Measurements from ENCODE around the gene NNT. TPM values are rescaled to one million over a fixed set of nuclear protein-coding genes. Genes with fewer than 3 reads are reported as not detected.

Gene NNT
- total RNA-seq, 3 donors from 2014 or later: 25.3 to 40.4 (median 26.0) TPM

DNA sequence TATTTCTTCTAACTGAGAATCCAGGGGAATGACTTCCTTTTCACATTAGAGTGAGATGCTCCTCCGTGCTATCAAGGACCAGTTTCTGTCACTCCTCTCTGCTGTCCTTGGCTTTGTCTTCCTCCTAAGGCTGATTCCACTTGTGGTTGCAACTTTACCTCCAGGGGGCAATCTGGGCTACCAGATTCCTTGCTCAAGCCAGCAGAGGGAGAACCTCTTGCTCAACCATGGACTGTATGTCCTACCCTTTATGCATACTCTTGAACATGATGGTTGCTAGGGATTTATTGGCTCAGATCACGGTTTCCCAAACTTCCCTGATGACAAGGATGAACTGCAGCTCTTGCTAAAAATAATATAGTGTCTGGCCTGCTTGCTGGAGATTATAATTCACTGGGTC lies 24.0 kb downstream of the NNT start:
- Mint-ChIP-seq H3K9me3 (no peaks in the 10 kb centered on the region), H3K27me3 (ENCODE audit: low read depth) (no peaks in the 10 kb centered on the region), H3K4me1 (ENCODE audit: low read depth) (peaks cover 6% of the 10 kb centered on the region), H3K4me3 (no peak overlapping the region), H3K36me3 (ENCODE audit: insufficient read depth) (peaks cover 32% of the 10 kb centered on the region)
- ATAC-seq (no peak), DNase-seq (no peak)

DNA sequence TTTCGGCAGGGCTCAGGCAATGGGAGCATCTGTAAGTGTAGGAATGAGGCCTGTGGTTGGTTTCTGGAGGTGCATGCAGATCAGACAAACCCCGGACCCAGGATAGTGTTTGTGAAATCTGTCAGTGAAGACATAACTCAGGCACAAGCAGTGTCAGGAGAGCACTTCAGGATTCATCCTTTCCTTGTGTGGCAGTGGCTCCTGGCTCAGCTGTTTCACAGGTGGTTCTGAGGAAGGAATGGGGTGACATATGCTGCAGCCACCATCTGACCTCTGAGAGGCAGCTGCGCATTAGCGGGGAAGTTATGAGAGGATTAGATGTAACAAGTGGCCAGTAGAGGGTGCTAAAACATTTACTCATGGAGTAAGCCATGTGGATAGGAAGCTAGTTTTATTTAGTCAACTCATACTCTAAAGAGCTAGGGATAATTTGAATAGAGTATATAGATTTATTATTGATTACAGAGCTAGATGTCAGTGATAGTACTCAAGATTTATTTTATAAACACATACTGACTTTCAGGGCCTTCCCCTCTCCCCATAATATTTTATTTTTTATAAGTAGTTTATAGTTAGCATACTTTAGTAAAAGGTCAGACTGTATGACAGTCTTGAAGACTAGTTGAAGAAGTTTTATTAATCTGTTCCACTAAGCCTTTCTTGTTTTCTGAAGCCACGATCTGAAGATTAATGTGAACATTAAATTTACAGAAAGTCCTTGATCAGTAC lies 28.4 kb downstream of the NNT start:
- Mint-ChIP-seq H3K4me1 (ENCODE audit: low read depth) (peaks cover 9% of the 10 kb centered on the region), H3K36me3 (ENCODE audit: insufficient read depth) (peaks cover 46% of the 10 kb centered on the region), H3K9me3 (no peaks in the 10 kb centered on the region), H3K4me3 (no peak overlapping the region), H3K27me3 (ENCODE audit: low read depth) (no peaks in the 10 kb centered on the region)
- peak; percentile 6 for DNase-seq
- peak; percentile 88 to 97 for ATAC-seq

DNA sequence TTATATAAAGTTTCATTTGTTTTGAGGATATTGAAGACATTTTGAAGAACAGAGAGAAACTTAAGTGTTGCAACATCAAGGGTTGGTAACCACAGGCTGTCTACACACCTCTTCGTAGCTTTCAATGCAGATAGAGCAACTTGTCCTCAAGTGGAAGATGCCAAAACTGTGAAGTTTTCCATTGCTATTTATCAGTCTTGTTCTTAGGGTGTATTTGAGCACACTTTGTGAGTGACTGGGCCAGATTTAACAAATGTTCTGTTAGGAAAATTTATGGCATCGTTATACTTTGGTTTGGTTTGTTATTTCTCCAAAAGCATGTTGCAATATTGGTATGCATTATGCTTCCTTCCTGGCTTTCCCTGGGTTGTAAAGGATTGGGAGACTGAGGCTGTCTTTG lies 31.6 kb downstream of the NNT start:
- Mint-ChIP-seq H3K4me3 (no peak overlapping the region), H3K27me3 (ENCODE audit: low read depth) (no peaks in the 10 kb centered on the region), H3K36me3 (ENCODE audit: insufficient read depth) (peaks cover 38% of the 10 kb centered on the region), H3K9me3 (no peaks in the 10 kb centered on the region), H3K4me1 (ENCODE audit: low read depth) (peaks cover 14% of the 10 kb centered on the region)
- ATAC-seq (no peak), DNase-seq (no peak)

GRCh38 chr5:43635374-43635773 lies 32.4 kb downstream of the NNT start:
- Mint-ChIP-seq H3K27me3 (ENCODE audit: low read depth) (no peaks in the 10 kb centered on the region), H3K36me3 (ENCODE audit: insufficient read depth) (peaks cover 37% of the 10 kb centered on the region)

DNA sequence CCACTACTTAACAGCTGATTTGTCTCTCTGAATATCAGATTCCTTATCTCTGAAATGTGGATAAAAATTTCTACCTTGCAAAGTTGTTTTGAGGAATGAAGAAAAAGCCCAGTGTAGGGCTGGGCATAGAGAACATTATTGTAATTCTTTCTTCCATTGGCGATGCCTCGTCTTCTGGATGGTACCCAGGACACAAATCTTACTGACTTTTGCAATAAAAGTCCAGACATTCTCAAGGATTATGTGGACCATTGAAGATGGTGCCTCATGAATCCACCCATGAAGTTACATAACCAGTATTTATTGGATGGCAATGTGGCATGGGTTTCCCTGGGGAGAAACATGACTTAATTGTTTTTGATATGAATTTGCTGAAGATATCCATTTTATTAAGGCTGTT lies 33.1 kb downstream of the NNT start:
- Mint-ChIP-seq H3K36me3 (ENCODE audit: insufficient read depth) (peaks cover 33% of the 10 kb centered on the region), H3K9me3 (no peaks in the 10 kb centered on the region), H3K4me3 (no peak overlapping the region), H3K4me1 (ENCODE audit: low read depth) (peaks cover 18% of the 10 kb centered on the region), H3K27me3 (ENCODE audit: low read depth) (no peaks in the 10 kb centered on the region)
- no peak for ATAC-seq
- DNase-seq: no peak

More at GRCh38 chr5:43635374-43635773, 32.4 kb downstream of the NNT start:
- Mint-ChIP-seq H3K9me3 (no peaks in the 10 kb centered on the region), H3K4me3 (no peak overlapping the region), H3K4me1 (ENCODE audit: low read depth) (peaks cover 18% of the 10 kb centered on the region)
- DNase-seq (no peak), ATAC-seq (no peak)

DNA sequence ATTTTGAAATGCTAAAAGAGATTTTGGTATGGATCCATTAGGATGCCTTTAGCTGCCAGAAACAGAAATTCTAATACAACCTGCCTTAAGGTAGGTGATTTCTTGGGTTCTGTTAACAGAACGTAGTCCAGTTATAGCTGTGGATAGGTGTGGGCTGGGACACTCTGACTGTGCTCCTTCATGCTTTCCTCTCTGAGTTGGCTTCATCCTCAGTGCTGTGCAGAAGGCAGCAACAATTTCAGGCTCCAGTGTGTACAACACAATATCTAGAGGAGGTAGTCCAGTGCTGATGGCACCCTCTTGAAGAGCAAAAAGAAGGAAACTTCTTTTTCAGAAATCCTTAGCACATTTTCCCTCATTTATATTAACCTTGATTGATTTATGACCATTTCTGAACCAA lies 34.4 kb downstream of the NNT start:
- Mint-ChIP-seq H3K36me3 (ENCODE audit: insufficient read depth) (peaks cover 26% of the 10 kb centered on the region), H3K4me1 (ENCODE audit: low read depth) (peaks cover 18% of the 10 kb centered on the region), H3K9me3 (no peaks in the 10 kb centered on the region), H3K4me3 (no peak overlapping the region), H3K27me3 (ENCODE audit: low read depth) (no peaks in the 10 kb centered on the region)
- no peak for DNase-seq
- no peak for ATAC-seq

DNA sequence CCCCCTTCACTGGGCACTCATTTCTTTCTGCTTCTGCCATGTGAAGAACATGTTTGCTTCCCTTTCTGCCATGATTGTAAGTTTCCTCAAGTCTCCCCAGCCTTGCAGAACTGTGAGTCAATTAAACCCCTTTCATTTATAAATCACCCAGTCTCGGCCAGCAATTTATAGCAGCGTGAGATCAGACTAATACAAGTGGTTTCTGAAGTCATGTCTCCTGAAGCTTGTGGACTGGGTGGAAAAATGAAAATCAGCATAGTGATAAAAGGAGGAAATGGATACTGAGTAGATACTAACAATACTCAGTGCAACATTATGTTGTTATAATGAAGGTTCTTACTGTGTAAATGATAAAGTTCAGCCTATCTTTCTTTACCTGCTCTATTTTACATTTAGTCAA lies 35.1 kb downstream of the NNT start:
- Mint-ChIP-seq H3K9me3 (no peaks in the 10 kb centered on the region), H3K27me3 (ENCODE audit: low read depth) (no peaks in the 10 kb centered on the region), H3K4me3 (no peak overlapping the region), H3K4me1 (ENCODE audit: low read depth) (peaks cover 19% of the 10 kb centered on the region), H3K36me3 (ENCODE audit: insufficient read depth) (peaks cover 24% of the 10 kb centered on the region)
- ATAC-seq (no peak), DNase-seq (no peak)

DNA sequence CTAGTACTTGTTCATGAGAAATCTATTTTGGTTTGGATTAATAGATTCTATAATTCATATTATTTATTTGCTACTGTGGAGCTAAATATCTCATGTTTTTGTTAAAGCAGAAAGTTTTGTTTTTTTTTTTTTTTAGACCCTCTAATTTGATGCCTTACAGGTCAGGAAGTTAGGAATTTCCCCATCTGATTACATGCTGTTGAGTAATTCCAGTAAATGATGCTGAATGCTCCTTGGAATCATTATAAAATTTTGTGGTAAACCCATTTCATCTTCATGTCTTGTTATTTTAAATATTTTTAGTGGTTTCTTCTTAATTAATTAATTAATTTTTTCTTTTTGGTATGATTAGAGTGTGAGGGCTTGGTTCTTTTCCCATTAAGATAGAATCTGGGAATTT lies 35.6 kb downstream of the NNT start:
- Mint-ChIP-seq H3K36me3 (ENCODE audit: insufficient read depth) (peaks cover 20% of the 10 kb centered on the region), H3K4me1 (ENCODE audit: low read depth) (peaks cover 15% of the 10 kb centered on the region), H3K27me3 (ENCODE audit: low read depth) (no peaks in the 10 kb centered on the region), H3K9me3 (no peaks in the 10 kb centered on the region), H3K4me3 (no peak overlapping the region)
- ATAC-seq: no peak
- no peak for DNase-seq

DNA sequence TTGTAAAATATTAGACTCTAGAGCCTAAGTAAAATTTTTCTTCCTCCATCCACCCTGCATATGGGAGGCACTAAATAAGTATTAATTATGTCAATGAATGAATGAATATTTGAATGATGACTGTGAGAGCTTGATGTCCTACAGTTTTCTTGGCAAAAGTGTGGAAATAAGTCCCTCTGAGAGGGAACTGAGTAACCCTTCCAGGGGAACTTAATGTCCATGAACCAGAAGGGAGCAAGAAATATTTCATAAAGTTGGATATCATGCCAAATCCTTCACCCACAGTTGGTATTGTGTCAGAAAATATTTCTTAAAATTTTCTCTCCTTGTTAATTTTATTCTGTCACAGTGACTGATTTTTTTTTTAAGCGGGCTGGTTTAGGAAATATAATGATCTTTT lies 36.6 kb downstream of the NNT start:
- Mint-ChIP-seq H3K4me1 (ENCODE audit: low read depth) (peaks cover 12% of the 10 kb centered on the region), H3K4me3 (no peak overlapping the region), H3K36me3 (ENCODE audit: insufficient read depth) (peaks cover 17% of the 10 kb centered on the region), H3K27me3 (ENCODE audit: low read depth) (no peaks in the 10 kb centered on the region), H3K9me3 (no peaks in the 10 kb centered on the region)
- ATAC-seq (no peak), DNase-seq (no peak)

DNA sequence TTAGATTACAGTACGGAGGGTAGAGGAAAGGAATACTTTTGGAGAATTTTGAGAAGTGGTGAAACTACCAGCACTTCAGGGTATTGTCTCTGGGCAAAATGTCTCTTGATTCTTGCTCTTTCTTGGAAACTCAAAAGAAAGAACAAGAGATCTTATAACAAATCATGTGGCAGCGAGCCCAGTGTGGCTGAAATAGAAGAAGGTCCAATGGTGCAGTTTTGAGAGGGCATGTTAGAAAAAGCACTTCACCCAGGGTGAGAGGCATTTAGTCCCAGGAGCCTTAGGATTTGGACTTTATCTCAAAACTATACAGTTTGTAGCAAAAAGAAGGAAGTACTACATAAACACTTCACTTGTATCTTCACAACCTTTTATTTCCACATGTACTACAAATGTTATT lies 39.4 kb downstream of the NNT start:
- Mint-ChIP-seq H3K36me3 (ENCODE audit: insufficient read depth) (peaks cover 6% of the 10 kb centered on the region), H3K9me3 (no peaks in the 10 kb centered on the region), H3K4me3 (no peak overlapping the region), H3K27me3 (ENCODE audit: low read depth) (no peaks in the 10 kb centered on the region), H3K4me1 (ENCODE audit: low read depth) (peaks cover 12% of the 10 kb centered on the region)
- ATAC-seq: no peak
- DNase-seq: no peak

DNA sequence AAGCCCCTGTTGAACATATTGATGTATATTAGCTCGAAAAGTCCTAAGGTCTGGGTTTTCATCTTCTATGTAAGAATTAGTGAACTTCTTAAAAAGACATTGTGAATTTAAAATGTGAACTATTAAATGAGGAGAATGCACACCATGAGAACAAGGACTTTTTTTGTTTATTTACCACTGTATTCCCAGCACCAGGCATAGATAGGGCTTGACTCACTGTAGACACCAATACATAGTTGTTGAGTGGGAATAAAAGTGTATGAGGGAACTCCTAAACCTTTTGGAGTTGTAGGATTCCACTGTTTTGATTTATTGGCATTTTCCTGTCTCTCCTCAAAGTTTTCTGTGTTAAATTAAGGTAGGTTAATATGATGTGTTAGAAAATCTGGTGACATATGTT lies 40.3 kb downstream of the NNT start:
- no peak for DNase-seq
- Mint-ChIP-seq H3K4me3 (no peak overlapping the region), H3K36me3 (ENCODE audit: insufficient read depth) (peaks cover 13% of the 10 kb centered on the region), H3K4me1 (ENCODE audit: low read depth) (peaks cover 9% of the 10 kb centered on the region), H3K27me3 (ENCODE audit: low read depth) (no peaks in the 10 kb centered on the region), H3K9me3 (no peaks in the 10 kb centered on the region)
- no peak for ATAC-seq

DNA sequence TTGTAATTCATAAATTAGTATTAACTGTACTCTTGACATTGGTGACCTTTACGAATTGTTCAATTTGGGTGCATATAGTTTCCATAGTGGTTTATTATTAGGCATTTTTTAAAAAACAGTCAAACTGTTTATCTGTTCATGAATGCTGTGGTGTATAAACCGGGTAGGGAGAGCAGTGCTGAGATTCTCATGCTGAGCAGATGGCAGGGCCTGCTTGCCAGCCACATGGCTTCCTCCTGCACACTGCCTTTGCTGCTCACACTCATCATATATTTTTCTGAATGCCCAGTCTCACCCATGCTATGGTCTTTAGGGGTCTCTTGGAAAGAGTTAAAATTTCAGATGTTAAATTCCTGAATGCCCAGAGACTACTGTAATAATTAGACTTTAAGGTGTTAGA lies 40.8 kb downstream of the NNT start:
- no peaks in the 10 kb centered on the region for H3K27me3 Mint-ChIP-seq (ENCODE audit: low read depth)
- peaks cover 17% of the 10 kb centered on the region for H3K36me3 Mint-ChIP-seq (ENCODE audit: insufficient read depth)
- ATAC-seq: no peak
- no peak for DNase-seq
- H3K4me1 Mint-ChIP-seq (ENCODE audit: low read depth): peaks cover 8% of the 10 kb centered on the region
- no peak overlapping the region for H3K4me3 Mint-ChIP-seq
- no peaks in the 10 kb centered on the region for H3K9me3 Mint-ChIP-seq

- DNase-seq: no peak
- H3K27me3 Mint-ChIP-seq (ENCODE audit: low read depth): no peaks in the 10 kb centered on the region
- H3K9me3 Mint-ChIP-seq: no peaks in the 10 kb centered on the region
- ATAC-seq: no peak
- H3K4me3 Mint-ChIP-seq: no peak overlapping the region
- peaks cover 4% of the 10 kb centered on the region for H3K4me1 Mint-ChIP-seq (ENCODE audit: low read depth)
- H3K36me3 Mint-ChIP-seq (ENCODE audit: insufficient read depth): peaks cover 25% of the 10 kb centered on the region
These were observed 44.0 kb downstream of the NNT start for GRCh38 chr5:43646992-43647391.

DNA sequence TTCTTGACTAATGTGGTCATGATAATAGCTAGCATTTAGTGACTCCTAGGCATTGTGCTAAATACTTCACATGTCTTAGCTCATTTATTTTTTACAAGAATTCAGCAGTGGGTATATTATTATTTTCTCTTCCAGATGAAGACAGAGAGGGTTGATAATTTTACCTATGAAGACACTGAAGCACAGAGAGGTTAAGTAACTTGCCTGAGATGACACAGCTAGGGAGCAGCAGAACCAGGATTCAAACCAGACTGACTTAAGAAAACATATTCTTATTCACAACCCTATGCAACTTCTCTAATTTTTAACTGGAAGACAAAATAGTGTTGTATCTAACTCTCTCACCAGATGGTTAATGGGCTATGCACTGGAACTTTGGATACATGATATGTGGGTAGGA lies 44.8 kb downstream of the NNT start:
- H3K4me3 Mint-ChIP-seq: no peak overlapping the region
- no peak for ATAC-seq
- H3K4me1 Mint-ChIP-seq (ENCODE audit: low read depth): no peaks in the 10 kb centered on the region

GRCh38 chr5:43648499-43649124 lies 45.6 kb downstream of the NNT start:
- DNase-seq (no peak), ATAC-seq (no peak)
- H3K27me3 Mint-ChIP-seq (ENCODE audit: low read depth): no peaks in the 10 kb centered on the region
- no peaks in the 10 kb centered on the region for H3K9me3 Mint-ChIP-seq
- H3K4me1 Mint-ChIP-seq (ENCODE audit: low read depth): no peaks in the 10 kb centered on the region
- H3K36me3 Mint-ChIP-seq (ENCODE audit: insufficient read depth): peaks cover 35% of the 10 kb centered on the region
- no peak overlapping the region for H3K4me3 Mint-ChIP-seq

More for the DNA sequence above, 44.8 kb downstream of the NNT start:
- Mint-ChIP-seq H3K36me3 (ENCODE audit: insufficient read depth) (peaks cover 30% of the 10 kb centered on the region), H3K27me3 (ENCODE audit: low read depth) (no peaks in the 10 kb centered on the region), H3K9me3 (no peaks in the 10 kb centered on the region)
- no peak for DNase-seq
